Measurements from ENCODE around the gene MTUS2.

DNA sequence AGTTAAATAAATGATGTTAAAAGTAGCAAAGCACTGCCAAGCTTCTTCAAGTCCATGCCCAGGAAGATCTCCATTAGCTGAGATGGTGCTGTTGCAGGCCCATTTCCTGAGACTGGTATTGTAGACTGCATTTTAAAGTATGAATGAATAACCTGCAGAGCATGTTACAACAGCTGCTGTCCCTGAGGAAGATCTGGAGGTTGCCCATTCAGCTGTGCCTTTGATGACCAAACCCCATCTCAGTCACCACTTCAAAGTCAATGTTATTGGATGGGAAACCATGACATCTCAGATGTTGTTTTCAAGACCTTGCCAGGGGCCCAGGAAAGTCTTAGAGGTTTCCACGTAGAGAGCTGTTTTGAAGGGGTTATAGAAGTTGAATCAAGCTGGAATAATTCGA, 281.3 kb downstream of the MTUS2 start:
- TF ChIP-seq EZH2 (IDR thresholded peaks at IDR 0.05; ENCODE audit: borderline replicate concordance, insufficient read depth, low read length, poor library complexity, severe bottlenecking) = no peak
- no peak for TF ChIP-seq CTCF (IDR thresholded peaks at IDR 0.05; ENCODE audit: poor library complexity, severe bottlenecking)
- TF ChIP-seq TAF1 (IDR thresholded peaks at IDR 0.05; ENCODE audit: low read depth) = no peak
- TF ChIP-seq RAD21 (conservative IDR thresholded peaks at IDR 0.05) = no peak
- TF ChIP-seq POLR2AphosphoS5 (IDR thresholded peaks at IDR 0.05) = no peak
- no peak for TF ChIP-seq EP300 (conservative IDR thresholded peaks at IDR 0.05; ENCODE audit: poor library complexity, severe bottlenecking)
- TF ChIP-seq SMC3 (conservative IDR thresholded peaks at IDR 0.05; ENCODE audit: poor library complexity) = no peak
- no peak for TF ChIP-seq MXI1 (conservative IDR thresholded peaks at IDR 0.05; ENCODE audit: poor library complexity, severe bottlenecking)
- TF ChIP-seq, protein P1, sequence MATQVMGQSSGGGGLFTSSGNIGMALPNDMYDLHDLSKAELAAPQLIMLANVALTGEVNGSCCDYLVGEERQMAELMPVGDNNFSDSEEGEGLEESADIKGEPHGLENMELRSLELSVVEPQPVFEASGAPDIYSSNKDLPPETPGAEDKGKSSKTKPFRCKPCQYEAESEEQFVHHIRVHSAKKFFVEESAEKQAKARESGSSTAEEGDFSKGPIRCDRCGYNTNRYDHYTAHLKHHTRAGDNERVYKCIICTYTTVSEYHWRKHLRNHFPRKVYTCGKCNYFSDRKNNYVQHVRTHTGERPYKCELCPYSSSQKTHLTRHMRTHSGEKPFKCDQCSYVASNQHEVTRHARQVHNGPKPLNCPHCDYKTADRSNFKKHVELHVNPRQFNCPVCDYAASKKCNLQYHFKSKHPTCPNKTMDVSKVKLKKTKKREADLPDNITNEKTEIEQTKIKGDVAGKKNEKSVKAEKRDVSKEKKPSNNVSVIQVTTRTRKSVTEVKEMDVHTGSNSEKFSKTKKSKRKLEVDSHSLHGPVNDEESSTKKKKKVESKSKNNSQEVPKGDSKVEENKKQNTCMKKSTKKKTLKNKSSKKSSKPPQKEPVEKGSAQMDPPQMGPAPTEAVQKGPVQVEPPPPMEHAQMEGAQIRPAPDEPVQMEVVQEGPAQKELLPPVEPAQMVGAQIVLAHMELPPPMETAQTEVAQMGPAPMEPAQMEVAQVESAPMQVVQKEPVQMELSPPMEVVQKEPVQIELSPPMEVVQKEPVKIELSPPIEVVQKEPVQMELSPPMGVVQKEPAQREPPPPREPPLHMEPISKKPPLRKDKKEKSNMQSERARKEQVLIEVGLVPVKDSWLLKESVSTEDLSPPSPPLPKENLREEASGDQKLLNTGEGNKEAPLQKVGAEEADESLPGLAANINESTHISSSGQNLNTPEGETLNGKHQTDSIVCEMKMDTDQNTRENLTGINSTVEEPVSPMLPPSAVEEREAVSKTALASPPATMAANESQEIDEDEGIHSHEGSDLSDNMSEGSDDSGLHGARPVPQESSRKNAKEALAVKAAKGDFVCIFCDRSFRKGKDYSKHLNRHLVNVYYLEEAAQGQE (IDR thresholded peaks at IDR 0.05; ENCODE audit: borderline replicate concordance) = no peak

Data from neural cell (in vitro differentiated cells).